ENCODE results near the gene MBTPS1. TPM values are rescaled to one million over a fixed set of nuclear protein-coding genes. Genes with fewer than 3 reads are reported as not detected.

Gene MBTPS1
- total and polyA plus RNA-seq, 2 experiments from 2014 or later: 18.1 to 49.3 TPM

- Mint-ChIP-seq H3K27me3 (ENCODE audit: insufficient read depth, low read depth, poor library complexity) (no peaks in the 10 kb centered on the region), H3K9me3 (no peaks in the 10 kb centered on the region), H3K4me1 (no peaks in the 10 kb centered on the region), H3K27ac (no peak overlapping the region), H3K4me3 (no peak overlapping the region), H3K36me3 (ENCODE audit: low read depth) (peaks cover 31% of the 10 kb centered on the region)
- no peak overlapping the region for H2AFZ ChIP-seq
- H3K36me3 ChIP-seq (ENCODE audit: insufficient read depth): peaks cover 12% of the 10 kb centered on the region
- no peaks in the 10 kb centered on the region for H3K27me3 ChIP-seq (ENCODE audit: insufficient read depth)
- H3F3A ChIP-seq (replicated peaks; ENCODE audit: low read depth): no peaks in the 10 kb centered on the region
- peaks cover 6% of the 10 kb centered on the region; the same call in 1 of the 2 replicates for H4K20me1 ChIP-seq (replicated peaks; ENCODE audit: insufficient read depth)
- DNase-seq (ENCODE audit: low spot score): no peak
- no peak overlapping the region for H3K4me2 ChIP-seq
- ATAC-seq: no peak
- H3K4me3 ChIP-seq: no peak overlapping the region
- no peak overlapping the region for H3K27ac ChIP-seq (ENCODE audit: low read depth)
- no peak for TF ChIP-seq ETS1 (IDR thresholded peaks at IDR 0.05)
- no peak for TF ChIP-seq EZH2phosphoT487 (IDR thresholded peaks at IDR 0.05; ENCODE audit: unreplicated experiment)
- H3K4me1 ChIP-seq (ENCODE audit: insufficient read depth): no peaks in the 10 kb centered on the region
- H3K79me2 ChIP-seq (replicated peaks; ENCODE audit: insufficient read depth): no peaks in the 10 kb centered on the region
- H3K9me2 ChIP-seq (ENCODE audit: insufficient read depth): no peaks in the 10 kb centered on the region
These were observed 36.4 kb downstream of the MBTPS1 start for GRCh38 chr16:84080378-84080777.

DNA sequence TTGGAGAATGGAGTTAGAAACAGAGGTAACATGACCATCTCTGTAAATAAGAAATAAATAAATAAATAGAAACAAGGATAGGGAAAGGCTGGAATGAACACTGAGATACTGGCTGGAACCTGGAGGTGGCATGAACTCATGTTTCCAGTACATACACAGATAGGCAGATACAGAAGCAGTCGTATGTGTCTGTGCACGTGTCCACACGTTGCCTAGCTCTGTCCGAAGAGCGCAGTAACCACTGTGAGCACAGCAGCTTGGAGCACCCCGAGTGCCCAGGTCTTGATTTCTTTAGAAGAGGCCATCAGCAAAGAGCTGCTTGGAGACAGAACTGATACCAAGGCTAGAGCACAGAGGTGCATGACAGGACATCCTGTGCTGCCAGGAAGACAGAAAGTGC lies 37.1 kb downstream of the MBTPS1 start:
- Mint-ChIP-seq H3K36me3 (ENCODE audit: low read depth) (peaks cover 32% of the 10 kb centered on the region), H3K4me3 (no peak overlapping the region), H3K27ac (no peak overlapping the region), H3K27me3 (ENCODE audit: insufficient read depth, low read depth, poor library complexity) (no peaks in the 10 kb centered on the region), H3K4me1 (no peaks in the 10 kb centered on the region), H3K9me3 (no peaks in the 10 kb centered on the region)
- Histone ChIP-seq H3K79me2 (replicated peaks; ENCODE audit: insufficient read depth) (no peaks in the 10 kb centered on the region), H2AFZ (no peak overlapping the region), H3K4me2 (no peak overlapping the region), H3K36me3 (ENCODE audit: insufficient read depth) (peaks cover 12% of the 10 kb centered on the region), H4K20me1 (replicated peaks; ENCODE audit: insufficient read depth) (peaks cover 6% of the 10 kb centered on the region; the same call in 1 of the 2 replicates), H3K27me3 (ENCODE audit: insufficient read depth) (no peaks in the 10 kb centered on the region), H3K27ac (ENCODE audit: low read depth) (no peak overlapping the region), H3K4me3 (no peak overlapping the region), H3F3A (replicated peaks; ENCODE audit: low read depth) (no peaks in the 10 kb centered on the region), H3K4me1 (ENCODE audit: insufficient read depth) (no peaks in the 10 kb centered on the region), H3K9me2 (ENCODE audit: insufficient read depth) (no peaks in the 10 kb centered on the region)
- ATAC-seq: no peak
- DNase-seq (ENCODE audit: low spot score): no peak
- TF ChIP-seq CREB1 (CRISPR knock-in tag; IDR thresholded peaks at IDR 0.05; ENCODE audit: low read depth) (no peak), ETS1 (IDR thresholded peaks at IDR 0.05) (no peak), EZH2phosphoT487 (IDR thresholded peaks at IDR 0.05; ENCODE audit: unreplicated experiment) (no peak), ZNF331 (CRISPR knock-in tag; IDR thresholded peaks at IDR 0.05; ENCODE audit: low read depth) (no peak), STAT1 (IDR thresholded peaks at IDR 0.05; ENCODE audit: unreplicated experiment) (no peak), POLR2AphosphoS5 (IDR thresholded peaks at IDR 0.05; ENCODE audit: low read depth) (no peak)
- TF ChIP-seq, protein P1, sequence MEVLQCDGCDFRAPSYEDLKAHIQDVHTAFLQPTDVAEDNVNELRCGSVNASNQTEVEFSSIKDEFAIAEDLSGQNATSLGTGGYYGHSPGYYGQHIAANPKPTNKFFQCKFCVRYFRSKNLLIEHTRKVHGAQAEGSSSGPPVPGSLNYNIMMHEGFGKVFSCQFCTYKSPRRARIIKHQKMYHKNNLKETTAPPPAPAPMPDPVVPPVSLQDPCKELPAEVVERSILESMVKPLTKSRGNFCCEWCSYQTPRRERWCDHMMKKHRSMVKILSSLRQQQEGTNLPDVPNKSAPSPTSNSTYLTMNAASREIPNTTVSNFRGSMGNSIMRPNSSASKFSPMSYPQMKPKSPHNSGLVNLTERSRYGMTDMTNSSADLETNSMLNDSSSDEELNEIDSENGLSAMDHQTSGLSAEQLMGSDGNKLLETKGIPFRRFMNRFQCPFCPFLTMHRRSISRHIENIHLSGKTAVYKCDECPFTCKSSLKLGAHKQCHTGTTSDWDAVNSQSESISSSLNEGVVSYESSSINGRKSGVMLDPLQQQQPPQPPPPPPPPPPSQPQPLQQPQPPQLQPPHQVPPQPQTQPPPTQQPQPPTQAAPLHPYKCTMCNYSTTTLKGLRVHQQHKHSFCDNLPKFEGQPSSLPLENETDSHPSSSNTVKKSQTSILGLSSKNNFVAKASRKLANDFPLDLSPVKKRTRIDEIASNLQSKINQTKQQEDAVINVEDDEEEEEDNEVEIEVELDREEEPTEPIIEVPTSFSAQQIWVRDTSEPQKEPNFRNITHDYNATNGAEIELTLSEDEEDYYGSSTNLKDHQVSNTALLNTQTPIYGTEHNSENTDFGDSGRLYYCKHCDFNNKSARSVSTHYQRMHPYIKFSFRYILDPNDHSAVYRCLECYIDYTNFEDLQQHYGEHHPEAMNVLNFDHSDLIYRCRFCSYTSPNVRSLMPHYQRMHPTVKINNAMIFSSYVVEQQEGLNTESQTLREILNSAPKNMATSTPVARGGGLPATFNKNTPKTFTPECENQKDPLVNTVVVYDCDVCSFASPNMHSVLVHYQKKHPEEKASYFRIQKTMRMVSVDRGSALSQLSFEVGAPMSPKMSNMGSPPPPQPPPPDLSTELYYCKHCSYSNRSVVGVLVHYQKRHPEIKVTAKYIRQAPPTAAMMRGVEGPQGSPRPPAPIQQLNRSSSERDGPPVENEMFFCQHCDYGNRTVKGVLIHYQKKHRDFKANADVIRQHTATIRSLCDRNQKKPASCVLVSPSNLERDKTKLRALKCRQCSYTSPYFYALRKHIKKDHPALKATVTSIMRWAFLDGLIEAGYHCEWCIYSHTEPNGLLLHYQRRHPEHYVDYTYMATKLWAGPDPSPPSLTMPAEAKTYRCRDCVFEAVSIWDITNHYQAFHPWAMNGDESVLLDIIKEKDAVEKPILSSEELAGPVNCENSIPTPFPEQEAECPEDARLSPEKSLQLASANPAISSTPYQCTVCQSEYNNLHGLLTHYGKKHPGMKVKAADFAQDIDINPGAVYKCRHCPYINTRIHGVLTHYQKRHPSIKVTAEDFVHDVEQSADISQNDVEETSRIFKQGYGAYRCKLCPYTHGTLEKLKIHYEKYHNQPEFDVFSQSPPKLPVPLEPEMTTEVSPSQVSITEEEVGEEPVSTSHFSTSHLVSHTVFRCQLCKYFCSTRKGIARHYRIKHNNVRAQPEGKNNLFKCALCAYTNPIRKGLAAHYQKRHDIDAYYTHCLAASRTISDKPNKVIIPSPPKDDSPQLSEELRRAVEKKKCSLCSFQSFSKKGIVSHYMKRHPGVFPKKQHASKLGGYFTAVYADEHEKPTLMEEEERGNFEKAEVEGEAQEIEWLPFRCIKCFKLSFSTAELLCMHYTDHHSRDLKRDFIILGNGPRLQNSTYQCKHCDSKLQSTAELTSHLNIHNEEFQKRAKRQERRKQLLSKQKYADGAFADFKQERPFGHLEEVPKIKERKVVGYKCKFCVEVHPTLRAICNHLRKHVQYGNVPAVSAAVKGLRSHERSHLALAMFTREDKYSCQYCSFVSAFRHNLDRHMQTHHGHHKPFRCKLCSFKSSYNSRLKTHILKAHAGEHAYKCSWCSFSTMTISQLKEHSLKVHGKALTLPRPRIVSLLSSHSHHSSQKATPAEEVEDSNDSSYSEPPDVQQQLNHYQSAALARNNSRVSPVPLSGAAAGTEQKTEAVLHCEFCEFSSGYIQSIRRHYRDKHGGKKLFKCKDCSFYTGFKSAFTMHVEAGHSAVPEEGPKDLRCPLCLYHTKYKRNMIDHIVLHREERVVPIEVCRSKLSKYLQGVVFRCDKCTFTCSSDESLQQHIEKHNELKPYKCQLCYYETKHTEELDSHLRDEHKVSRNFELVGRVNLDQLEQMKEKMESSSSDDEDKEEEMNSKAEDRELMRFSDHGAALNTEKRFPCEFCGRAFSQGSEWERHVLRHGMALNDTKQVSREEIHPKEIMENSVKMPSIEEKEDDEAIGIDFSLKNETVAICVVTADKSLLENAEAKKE (CRISPR knock-in tag; IDR thresholded peaks at IDR 0.05): no peak
- TF ChIP-seq, protein P2, sequence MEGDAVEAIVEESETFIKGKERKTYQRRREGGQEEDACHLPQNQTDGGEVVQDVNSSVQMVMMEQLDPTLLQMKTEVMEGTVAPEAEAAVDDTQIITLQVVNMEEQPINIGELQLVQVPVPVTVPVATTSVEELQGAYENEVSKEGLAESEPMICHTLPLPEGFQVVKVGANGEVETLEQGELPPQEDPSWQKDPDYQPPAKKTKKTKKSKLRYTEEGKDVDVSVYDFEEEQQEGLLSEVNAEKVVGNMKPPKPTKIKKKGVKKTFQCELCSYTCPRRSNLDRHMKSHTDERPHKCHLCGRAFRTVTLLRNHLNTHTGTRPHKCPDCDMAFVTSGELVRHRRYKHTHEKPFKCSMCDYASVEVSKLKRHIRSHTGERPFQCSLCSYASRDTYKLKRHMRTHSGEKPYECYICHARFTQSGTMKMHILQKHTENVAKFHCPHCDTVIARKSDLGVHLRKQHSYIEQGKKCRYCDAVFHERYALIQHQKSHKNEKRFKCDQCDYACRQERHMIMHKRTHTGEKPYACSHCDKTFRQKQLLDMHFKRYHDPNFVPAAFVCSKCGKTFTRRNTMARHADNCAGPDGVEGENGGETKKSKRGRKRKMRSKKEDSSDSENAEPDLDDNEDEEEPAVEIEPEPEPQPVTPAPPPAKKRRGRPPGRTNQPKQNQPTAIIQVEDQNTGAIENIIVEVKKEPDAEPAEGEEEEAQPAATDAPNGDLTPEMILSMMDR (conservative IDR thresholded peaks at IDR 0.05; ENCODE audit: low read depth in 2 of 2): no peak

Measured in GM23338 (cell line).